B cell (primary cell): ENCODE data around the gene RASA3.

ENCODE experiments used
- EZH2 ChIP-seq: IDR thresholded peaks from 2 replicates; pipeline ENCODE4 v1.6.1; 2012; ENCODE audit warnings: borderline replicate concordance, low read depth, mild to moderate bottlenecking, moderate library complexity, low read length; ENCODE audit not compliant: insufficient read depth, poor library complexity, severe bottlenecking
- TF ChIP-seq, protein P1 (sequence below): fragments of 200-600 bp; IDR thresholded peaks from one replicate; pipeline ENCODE4 v1.8.0; 2022; ENCODE audit warnings: antibody characterized with exemption, mild to moderate bottlenecking

DNA sequence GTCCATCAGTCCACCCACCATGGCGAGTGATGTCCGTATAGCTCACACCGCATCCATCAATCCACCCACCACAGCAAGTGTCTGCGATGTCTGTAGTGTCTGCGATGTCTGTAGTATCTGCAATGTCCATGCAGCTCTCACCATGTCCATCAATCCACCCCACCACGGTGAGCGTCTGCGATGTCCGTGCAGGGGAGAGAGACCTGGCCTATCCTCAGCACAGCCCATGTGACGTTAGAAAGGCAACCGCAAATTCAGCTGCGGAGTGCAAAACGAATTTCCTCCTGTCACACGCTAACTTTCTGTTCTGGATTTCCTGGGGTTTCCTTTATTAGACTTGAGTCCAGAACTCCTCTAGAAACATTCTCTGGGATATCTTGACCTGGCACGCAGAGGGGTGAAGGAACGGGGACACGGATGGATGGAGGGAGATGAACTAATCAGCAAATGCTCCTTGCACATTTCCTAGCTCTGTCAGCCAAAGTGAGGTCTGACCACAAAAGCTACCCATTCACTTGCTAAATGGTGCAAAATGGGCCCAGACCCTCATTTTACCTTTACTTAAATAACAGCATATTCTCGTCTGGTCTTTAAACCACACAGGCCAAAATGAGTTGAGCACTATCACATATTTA is 18.3 kb downstream of the RASA3 start:
- TF ChIP-seq, protein P1, sequence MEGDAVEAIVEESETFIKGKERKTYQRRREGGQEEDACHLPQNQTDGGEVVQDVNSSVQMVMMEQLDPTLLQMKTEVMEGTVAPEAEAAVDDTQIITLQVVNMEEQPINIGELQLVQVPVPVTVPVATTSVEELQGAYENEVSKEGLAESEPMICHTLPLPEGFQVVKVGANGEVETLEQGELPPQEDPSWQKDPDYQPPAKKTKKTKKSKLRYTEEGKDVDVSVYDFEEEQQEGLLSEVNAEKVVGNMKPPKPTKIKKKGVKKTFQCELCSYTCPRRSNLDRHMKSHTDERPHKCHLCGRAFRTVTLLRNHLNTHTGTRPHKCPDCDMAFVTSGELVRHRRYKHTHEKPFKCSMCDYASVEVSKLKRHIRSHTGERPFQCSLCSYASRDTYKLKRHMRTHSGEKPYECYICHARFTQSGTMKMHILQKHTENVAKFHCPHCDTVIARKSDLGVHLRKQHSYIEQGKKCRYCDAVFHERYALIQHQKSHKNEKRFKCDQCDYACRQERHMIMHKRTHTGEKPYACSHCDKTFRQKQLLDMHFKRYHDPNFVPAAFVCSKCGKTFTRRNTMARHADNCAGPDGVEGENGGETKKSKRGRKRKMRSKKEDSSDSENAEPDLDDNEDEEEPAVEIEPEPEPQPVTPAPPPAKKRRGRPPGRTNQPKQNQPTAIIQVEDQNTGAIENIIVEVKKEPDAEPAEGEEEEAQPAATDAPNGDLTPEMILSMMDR: no peak
- TF ChIP-seq EZH2: no peak
